DLD1 (cell line): ENCODE data around the gene EMX1.
"Not testable (repeated sequence)": the region's sequence is repeated elsewhere in the genome, so short reads cannot be mapped to it uniquely, and the experiment has no call there.

ENCODE experiments used
- in situ Hi-C: cut with HindIII; loops from 2 replicates; pipeline ENCODE4 v1.10.0; 2017; ENCODE audit warnings: low sequenced_read_pairs

Gene EMX1

DNA sequence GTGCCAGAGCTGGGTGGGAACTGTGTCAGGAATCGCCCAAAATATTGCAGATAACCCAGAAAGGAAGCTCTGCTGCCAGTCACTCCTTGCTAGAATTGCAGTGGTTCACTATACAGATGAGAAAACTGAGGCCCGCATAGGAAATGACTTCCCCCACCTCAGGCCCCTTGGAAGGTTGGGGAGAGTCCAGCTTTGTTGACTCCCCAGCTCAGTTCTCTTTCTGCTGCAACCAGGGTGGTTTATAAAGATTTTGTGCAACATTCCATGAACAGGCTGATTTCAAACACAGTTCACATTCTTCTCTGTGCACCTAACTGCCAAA lies 18.8 kb upstream of the EMX1 start:
- in situ Hi-C loops, result no loop called here

DNA sequence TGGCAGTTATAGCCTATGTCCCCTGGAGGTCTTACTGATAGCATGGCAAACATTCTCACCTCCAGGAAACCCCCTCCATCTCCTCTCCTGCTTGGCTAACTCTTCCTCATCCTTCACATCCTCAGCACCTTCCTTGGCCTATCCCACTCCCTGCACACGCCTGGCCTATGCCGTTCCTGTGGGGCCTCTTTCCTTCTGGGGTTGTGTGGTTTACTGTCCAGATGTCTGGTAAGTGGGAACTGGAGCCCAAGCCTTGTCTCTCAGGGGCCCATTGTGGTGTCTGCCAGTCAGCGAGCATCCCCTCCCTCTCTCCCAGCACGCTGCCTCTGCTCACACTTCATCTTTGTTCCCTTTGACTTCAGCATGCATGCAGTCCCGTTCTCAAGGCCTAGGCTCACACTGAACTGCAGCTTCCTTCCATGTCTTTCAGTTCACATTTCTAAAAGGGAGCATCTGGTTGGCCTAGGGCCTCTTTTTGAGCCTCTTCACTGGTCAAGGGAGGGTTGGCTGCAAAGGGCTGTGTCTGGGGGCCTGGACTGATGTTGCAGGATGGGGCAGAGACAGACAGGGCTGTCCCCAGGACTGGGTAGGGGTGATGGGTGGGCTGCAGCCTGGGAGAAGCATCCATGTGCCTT lies 17.0 kb upstream of the EMX1 start:
- in situ Hi-C loops, result no loop called here

DNA sequence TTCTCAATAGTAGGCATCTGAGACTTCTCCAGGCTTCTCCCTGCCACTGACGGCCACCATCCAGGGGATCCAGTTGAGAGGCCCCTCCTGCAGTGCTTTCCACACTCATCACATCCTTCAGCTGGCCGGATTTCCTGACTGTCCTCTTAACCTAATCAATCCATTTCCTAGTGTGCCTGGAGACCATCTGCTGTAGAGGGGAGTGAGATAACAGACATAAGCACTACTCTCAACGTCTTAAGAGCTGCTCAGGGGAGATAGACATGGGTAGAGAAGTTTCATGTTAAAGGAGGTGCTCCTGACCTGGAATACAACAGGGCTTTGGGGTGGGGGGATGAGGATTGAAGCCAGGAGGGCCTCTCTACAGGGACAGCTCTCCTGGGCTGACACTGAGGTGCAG lies 15.9 kb upstream of the EMX1 start:
- in situ Hi-C loops, result no loop called here

DNA sequence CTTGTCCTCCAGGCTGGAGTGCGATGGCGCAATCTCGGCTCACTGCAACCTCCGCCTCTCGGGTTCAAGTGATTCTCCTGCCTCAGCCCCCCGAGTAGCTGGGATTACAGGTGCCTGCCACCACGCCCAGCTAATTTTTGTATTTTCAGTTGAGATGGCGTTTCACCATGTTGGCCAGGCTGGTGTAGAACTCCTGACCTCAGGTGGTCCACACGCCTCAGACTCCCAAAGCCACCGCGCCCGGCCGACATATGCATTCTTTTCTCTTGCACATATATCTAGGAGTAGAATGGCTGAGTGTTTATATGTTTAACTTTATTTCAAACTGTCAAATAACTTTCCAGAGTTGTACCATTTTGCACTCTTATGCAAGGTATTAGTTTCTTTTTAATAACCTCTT lies 9.9 kb upstream of the EMX1 start:
- in situ Hi-C loops, result not testable (repeated sequence)

- in situ Hi-C loops, result no loop called here
These were observed 8.6 kb upstream of the EMX1 start for GRCh38 chr2:72908741-72909140.

DNA sequence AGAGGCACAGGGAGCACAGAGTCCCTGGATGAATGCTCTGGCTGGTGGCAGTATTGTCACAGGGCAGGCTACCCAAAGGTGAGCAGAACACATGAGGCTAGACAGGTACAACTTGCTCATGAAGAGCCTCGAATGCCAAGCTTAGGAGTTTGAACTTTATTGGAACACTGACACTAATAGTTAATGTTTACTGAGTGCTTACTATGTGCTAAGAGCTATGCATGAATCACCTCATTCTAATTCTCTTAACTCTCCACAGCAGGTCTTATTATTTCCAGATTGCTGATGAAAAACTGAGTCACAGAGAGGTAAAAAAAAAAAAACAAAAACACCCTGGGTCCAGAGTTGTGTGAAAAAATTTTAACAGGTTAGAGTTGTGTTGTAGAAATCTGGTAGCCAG lies 6.1 kb upstream of the EMX1 start:
- in situ Hi-C loops, result no loop called here

DNA sequence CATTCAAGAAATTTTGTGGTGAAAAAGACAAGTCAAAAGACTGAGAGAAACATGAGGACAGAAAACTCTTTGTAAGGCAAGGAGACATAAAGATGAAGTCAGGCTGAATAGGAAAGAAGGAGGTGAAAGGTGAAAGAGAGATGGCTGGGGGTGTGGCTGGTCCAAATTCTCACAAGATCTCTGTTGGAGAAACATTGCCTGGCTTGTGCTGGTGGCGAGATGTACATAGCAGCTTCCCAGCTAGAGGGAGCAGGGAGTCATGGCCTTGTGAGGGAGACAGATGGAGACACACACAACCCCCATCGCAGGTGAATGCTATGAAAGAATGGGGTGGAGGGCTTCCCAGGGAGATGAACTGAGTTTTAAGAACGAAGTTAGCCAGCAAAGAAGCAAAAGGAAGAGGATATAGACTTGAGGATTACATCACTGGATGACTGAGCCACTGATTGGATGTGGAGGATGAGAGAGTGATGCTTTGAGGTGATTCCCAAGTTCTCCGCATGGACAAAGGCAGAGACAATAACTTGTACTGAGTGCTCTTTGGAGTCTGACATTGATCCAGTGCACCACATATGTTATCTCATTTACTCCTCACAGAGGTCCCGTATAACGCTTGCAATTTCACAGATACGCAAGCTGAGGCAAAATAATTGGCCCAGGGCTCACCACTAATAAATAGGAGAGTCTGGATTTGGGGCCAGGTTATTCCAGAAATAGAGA lies 3.7 kb upstream of the EMX1 start:
- in situ Hi-C loops, result no loop called here

DNA sequence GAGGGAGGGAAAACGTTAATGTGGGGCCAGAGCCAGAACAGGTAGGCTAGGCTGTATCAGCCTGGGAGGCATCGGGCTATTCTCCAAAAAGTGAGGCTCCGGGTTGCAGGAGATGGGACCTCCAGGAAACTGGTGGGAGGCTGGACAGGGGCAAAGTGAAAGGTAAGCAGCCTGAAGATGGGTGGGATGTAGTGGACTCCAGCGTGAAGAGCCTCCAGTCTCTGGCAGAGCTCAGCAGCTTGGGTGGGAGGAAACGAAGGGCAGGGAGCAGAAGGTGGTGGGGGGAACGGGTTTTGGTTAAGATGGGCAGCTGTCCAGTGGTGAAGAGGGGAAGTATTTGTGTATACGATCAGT lies 3.1 kb upstream of the EMX1 start:
- in situ Hi-C loops, result no loop called here

GRCh38 chr2:72914589-72915319 lies 2.6 kb upstream of the EMX1 start:
- in situ Hi-C loops, result no loop called here

DNA sequence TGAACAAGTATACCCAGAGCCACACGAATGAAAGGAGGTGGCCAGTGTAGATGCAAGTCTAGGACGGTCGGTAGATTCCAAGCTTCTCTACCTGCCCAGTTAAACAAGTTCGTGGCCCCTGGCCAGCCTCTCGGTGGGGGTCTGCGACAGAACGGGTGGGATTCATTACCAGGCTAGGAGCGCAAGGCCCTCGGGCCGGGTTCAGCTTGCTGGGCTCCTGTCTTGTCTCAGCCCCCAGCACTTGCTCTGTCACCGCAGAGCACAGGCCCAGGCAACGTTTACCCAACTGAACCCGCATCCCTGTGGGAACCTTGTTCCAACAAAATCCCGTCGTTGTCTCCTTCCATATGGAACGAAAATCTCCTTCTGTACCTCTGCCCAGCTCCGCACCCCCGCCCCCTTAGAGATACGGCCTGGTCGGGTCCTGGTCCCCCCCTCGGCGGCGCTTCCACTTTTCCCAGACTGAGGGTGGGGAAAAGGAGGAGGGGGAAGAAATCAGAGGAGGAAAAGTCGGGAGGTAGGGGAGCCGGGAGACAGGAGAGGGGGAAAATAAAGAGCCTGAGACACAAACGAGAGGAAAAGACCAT lies 1.9 kb upstream of the EMX1 start:
- in situ Hi-C loops, result no loop called here

GRCh38 chr2:72915907-72916742 lies 1.2 kb upstream of the EMX1 start:
- in situ Hi-C loops, result no loop called here

DNA sequence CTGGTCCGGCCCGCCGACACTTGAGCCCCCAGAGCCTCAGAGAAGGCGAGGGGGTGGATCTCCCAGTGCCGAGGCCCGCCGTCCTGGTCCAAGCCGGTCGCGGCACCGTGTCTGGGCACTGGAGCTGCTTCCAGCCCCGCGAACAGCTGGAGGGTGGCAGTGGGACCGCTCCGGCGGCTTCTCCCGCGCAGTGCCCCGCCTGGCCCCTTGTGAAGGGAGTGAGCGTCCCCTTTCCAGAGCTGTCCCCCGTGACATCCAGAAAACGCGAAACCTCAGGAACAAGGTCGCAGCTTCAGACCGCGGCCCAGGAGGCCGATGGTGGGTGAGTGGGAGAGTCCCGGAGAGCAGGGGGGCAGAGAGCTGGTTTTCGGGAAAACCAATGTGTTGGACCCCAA lies 579 bp upstream of the EMX1 start:
- in situ Hi-C loops, result no loop called here

- in situ Hi-C loops, result no loop called here
These were observed 696 bp downstream of the EMX1 start for GRCh38 chr2:72917877-72918553.

- in situ Hi-C loops, result loop anchor here (10.0 kb wide), 1 partner anchor 85 kb away; no protein-coding TSS in a partner anchor
These were observed 2.3 kb downstream of the EMX1 start for GRCh38 chr2:72919414-72920317.

- in situ Hi-C loops, result loop anchor here (10.0 kb wide), 1 partner anchor 84 kb away; no protein-coding TSS in a partner anchor
These were observed 3.2 kb downstream of the EMX1 start for GRCh38 chr2:72920318-72921087.

GRCh38 chr2:72921088-72921851 lies 4.0 kb downstream of the EMX1 start:
- in situ Hi-C loops, result loop anchor here (10.0 kb wide), 1 partner anchor 84 kb away; no protein-coding TSS in a partner anchor

- in situ Hi-C loops, result loop anchor here (10.0 kb wide), 1 partner anchor 83 kb away; no protein-coding TSS in a partner anchor
These were observed 4.5 kb downstream of the EMX1 start for GRCh38 chr2:72921853-72922252.
